Smooth muscle cell (in vitro differentiated cells): Measurements from ENCODE around the gene SNX22. TPM values are rescaled to one million over a fixed set of nuclear protein-coding genes. Genes with fewer than 3 reads are reported as not detected.

Experiments used
- DNase-seq: peaks from one replicate; lab custom pipeline; 2025; ENCODE audit not compliant: unreplicated experiment; lab: John Stamatoyannopoulos, UW
- H2AFZ ChIP-seq: fragments of 200-600 bp; sonication (generic); 2 replicates; pipeline ENCODE4 v1.6.0; 2016; ENCODE audit warnings: antibody characterized with exemption, low read depth, mild to moderate bottlenecking
- H3F3A ChIP-seq: fragments of 200-600 bp; sonication (generic); 2 replicates; pipeline ENCODE4 v1.6.0; 2017; ENCODE audit warnings: antibody characterized with exemption, low read depth
- H3K27ac ChIP-seq: fragments of 200-600 bp; sonication (generic); 2 replicates; pipeline ENCODE4 v1.5.1; 2016; ENCODE audit warnings: low read depth, mild to moderate bottlenecking
- H3K27me3 ChIP-seq: fragments of 200-600 bp; sonication (generic); 2 replicates; pipeline ENCODE4 v1.6.1; 2016; ENCODE audit warnings: low read depth, mild to moderate bottlenecking
- H3K36me3 ChIP-seq: fragments of 200-600 bp; sonication (generic); 2 replicates; pipeline ENCODE4 v1.5.1; 2016; ENCODE audit warnings: low read depth
- H3K4me1 ChIP-seq: fragments of 200-600 bp; sonication (generic); 2 replicates; pipeline ENCODE4 v1.5.1; 2016; ENCODE audit warnings: low read depth
- H3K4me2 ChIP-seq: fragments of 200-600 bp; sonication (generic); 2 replicates; pipeline ENCODE4 v1.6.0; 2016; ENCODE audit warnings: mild to moderate bottlenecking
- H3K4me3 ChIP-seq: fragments of 200-600 bp; sonication (generic); 2 replicates; pipeline ENCODE4 v1.5.1; 2016; ENCODE audit warnings: mild to moderate bottlenecking
- H3K79me2 ChIP-seq: fragments of 200-600 bp; sonication (generic); 2 replicates; pipeline ENCODE4 v1.6.0; 2016; ENCODE audit warnings: low read depth, mild to moderate bottlenecking
- H3K9ac ChIP-seq: fragments of 200-600 bp; sonication (generic); 2 replicates; pipeline ENCODE4 v1.6.0; 2016; ENCODE audit warnings: low read depth
- H3K9me3 ChIP-seq: fragments of 200-600 bp; sonication (generic); replicated peaks from 2 replicates; pipeline ENCODE4 v1.5.1; 2016; ENCODE audit warnings: low read depth
- H4K20me1 ChIP-seq: fragments of 200-600 bp; sonication (generic); 2 replicates; pipeline ENCODE4 v1.6.0; 2016; ENCODE audit warnings: low read depth
- CTCF ChIP-seq: fragments of 200-600 bp; sonication (generic); IDR thresholded peaks from 2 replicates; pipeline ENCODE4 v1.5.1; 2017; ENCODE audit warnings: borderline replicate concordance, mild to moderate bottlenecking, antibody characterized with exemption; ENCODE audit not compliant: insufficient read depth, poor library complexity, severe bottlenecking
- WGBS: methylation state at CpG from one replicate; pipeline ENCODE4 v1.1.7; 2016; ENCODE audit warnings: low lambda C conversion rate; 5-methylcytosine and 5-hydroxymethylcytosine counted together
- polyA plus RNA-seq: library from polyadenylated mRNA; unstranded; fragments of >200 nt; fragmentation: Nextera tagmentation; extraction: Ambion mirVana; gene quantifications from 2 replicates; pipeline ENCODE4 v1.2.1, GENCODE V29; 2016
- total RNA-seq: library from RNA; depleted of rRNA; stranded (reverse); fragments of >200 nt; gene quantifications from 2 replicates; pipeline ENCODE4 v1.2.3, GENCODE V29; 2014

SNX22 gene
- total and polyA plus RNA-seq, 2 experiments from 2014 or later = 1.9 TPM; not detected in 1

DNA sequence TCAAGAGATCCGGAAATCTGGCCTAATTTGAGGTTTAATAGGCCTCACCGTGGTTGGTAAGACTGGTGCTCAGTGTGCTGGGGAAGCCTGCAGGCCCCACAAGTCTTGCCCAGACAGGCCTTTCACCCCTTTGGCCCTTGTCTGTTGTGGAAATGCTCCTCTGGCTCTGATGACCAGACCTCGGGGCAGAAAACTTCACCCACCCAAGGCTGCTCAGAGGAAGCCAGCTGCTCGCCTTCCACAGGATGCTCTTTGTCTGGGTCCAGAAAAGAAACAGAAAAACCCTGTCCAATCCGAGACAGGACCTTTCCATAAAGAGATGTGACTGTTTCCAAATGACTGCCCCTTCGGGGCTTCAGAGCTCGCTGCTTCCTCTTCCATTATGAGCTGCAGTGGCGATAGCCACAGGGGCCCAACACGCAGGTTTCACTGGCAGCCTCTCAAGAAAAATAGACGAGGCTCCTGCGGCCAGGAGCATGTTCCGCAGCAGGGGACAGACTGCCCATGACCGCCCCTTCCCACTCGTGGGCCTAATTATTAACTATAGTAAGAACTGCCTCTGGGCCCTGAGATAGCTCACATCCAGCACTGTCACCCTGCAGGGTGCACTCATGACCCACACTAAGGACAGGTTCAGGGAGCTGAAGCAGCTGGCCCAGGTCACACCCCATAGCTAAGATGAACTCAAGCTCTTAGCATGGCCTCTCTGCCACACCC, 6.8 kb upstream of the SNX22 start:
- Histone ChIP-seq H2AFZ (no peak overlapping the region), H3K9ac (no peak overlapping the region), H3K79me2 (no peaks in the 10 kb centered on the region), H3K4me3 (no peak overlapping the region), H3K27ac (no peak overlapping the region), H3K27me3 (no peaks in the 10 kb centered on the region), H4K20me1 (no peaks in the 10 kb centered on the region), H3K4me2 (no peak overlapping the region), H3K9me3 (no peaks in the 10 kb centered on the region), H3K36me3 (no peaks in the 10 kb centered on the region), H3K4me1 (no peaks in the 10 kb centered on the region), H3F3A (no peaks in the 10 kb centered on the region)
- 96% methylated on average over 14 of the region's 14 CpGs for WGBS
- no peak for DNase-seq
- no peak for TF ChIP-seq CTCF

DNA sequence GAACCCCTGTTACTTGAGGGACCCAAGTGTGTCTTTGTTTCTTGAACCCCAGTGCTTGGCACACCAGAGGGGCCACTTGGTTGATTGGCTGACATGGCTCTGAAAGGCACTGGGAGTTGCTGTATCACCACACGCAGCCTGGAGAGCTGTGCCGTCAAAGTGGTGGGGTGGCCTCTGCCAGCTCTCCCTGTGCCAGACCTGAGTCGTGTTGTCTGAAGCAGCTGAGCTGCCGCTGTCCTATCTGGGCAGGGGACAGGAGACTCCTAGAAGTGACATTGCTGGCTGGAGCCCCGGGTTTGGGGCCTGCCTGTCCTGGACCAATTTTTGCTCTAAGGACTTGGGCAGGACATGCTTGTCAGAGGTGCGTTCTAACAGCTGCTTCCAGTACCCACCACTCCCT, 5.5 kb upstream of the SNX22 start:
- 91% methylated on average over 6 of the region's 6 CpGs for WGBS
- Histone ChIP-seq H4K20me1 (no peaks in the 10 kb centered on the region), H3K36me3 (no peaks in the 10 kb centered on the region), H3K4me3 (no peak overlapping the region), H2AFZ (no peak overlapping the region), H3K27me3 (no peaks in the 10 kb centered on the region), H3K9me3 (no peaks in the 10 kb centered on the region), H3K9ac (no peak overlapping the region), H3K27ac (no peak overlapping the region), H3K79me2 (no peaks in the 10 kb centered on the region), H3K4me1 (no peaks in the 10 kb centered on the region), H3F3A (no peaks in the 10 kb centered on the region), H3K4me2 (no peak overlapping the region)
- DNase-seq = no peak
- TF ChIP-seq CTCF = no peak

- no peak overlapping the region for H2AFZ ChIP-seq
- H3K9me3 ChIP-seq = no peaks in the 10 kb centered on the region
- H4K20me1 ChIP-seq = no peaks in the 10 kb centered on the region
- TF ChIP-seq CTCF = no peak
- no peak overlapping the region for H3K4me3 ChIP-seq
- H3K27ac ChIP-seq = no peak overlapping the region
- no peaks in the 10 kb centered on the region for H3K36me3 ChIP-seq
- no peak overlapping the region for H3K4me2 ChIP-seq
- no peaks in the 10 kb centered on the region for H3K4me1 ChIP-seq
- peaks cover 3% of the 10 kb centered on the region for H3K27me3 ChIP-seq
- no peaks in the 10 kb centered on the region for H3K79me2 ChIP-seq
- no peak overlapping the region for H3K9ac ChIP-seq
- 96% methylated on average over 3 of the region's 3 CpGs for WGBS
- no peak for DNase-seq
- H3F3A ChIP-seq = no peaks in the 10 kb centered on the region
These were observed 5.0 kb upstream of the SNX22 start for GRCh38 chr15:64146520-64146884.
